Fibroblast of villous mesenchyme (primary cell): ENCODE results near the gene ATP8A2. TPM values are rescaled to one million over a fixed set of nuclear protein-coding genes. Genes with fewer than 3 reads are reported as not detected.

Experiments used
- DNase-seq: peaks from one replicate; pipeline ENCODE4 v3.0.0-alpha.2; 2010; ENCODE audit warnings: low read depth
- H3K4me3 ChIP-seq: 2 replicates; pipeline ENCODE4 v1.5.1; 2011; ENCODE audit warnings: low read depth, mild to moderate bottlenecking, low read length
- CTCF ChIP-seq: IDR thresholded peaks from 2 replicates; pipeline ENCODE4 v1.5.1; 2012; ENCODE audit warnings: low read depth, mild to moderate bottlenecking, low read length; ENCODE audit not compliant: insufficient read depth
- total RNA-seq: library from RNA; depleted of rRNA; stranded (reverse); fragments of >200 nt; gene quantifications from 2 replicates; pipeline ENCODE4 v1.2.3, GENCODE V29; 2012

The ATP8A2 gene
- total RNA-seq, 1 donor, result under 0.01 TPM

GRCh38 chr13:25619897-25620296 is 248.1 kb downstream of the ATP8A2 start:
- no peak for DNase-seq
- no peak for TF ChIP-seq CTCF
- H3K4me3 ChIP-seq, result no peak overlapping the region

GRCh38 chr13:25625414-25625813 is 253.6 kb downstream of the ATP8A2 start:
- DNase-seq, result no peak
- no peak overlapping the region for H3K4me3 ChIP-seq
- TF ChIP-seq CTCF, result no peak

GRCh38 chr13:25630329-25630900 is 258.6 kb downstream of the ATP8A2 start:
- no peak for DNase-seq
- H3K4me3 ChIP-seq, result no peak overlapping the region
- TF ChIP-seq CTCF, result no peak

GRCh38 chr13:25632166-25632888 is 260.6 kb downstream of the ATP8A2 start:
- DNase-seq, result no peak
- H3K4me3 ChIP-seq, result no peak overlapping the region
- no peak for TF ChIP-seq CTCF

GRCh38 chr13:25633093-25633492 is 261.3 kb downstream of the ATP8A2 start:
- no peak overlapping the region for H3K4me3 ChIP-seq
- DNase-seq, result no peak
- no peak for TF ChIP-seq CTCF

GRCh38 chr13:25645681-25646080 is 273.9 kb downstream of the ATP8A2 start:
- TF ChIP-seq CTCF, result no peak
- no peak overlapping the region for H3K4me3 ChIP-seq
- DNase-seq, result no peak

- no peak overlapping the region for H3K4me3 ChIP-seq
- no peak for DNase-seq
- no peak for TF ChIP-seq CTCF
These were observed 277.3 kb downstream of the ATP8A2 start for GRCh38 chr13:25649001-25649633.
